Measurements from ENCODE around the gene SBK2.

- TF ChIP-seq CTCF (IDR thresholded peaks at IDR 0.05) (no peak), ETV6 (CRISPR knock-in tag; IDR thresholded peaks at IDR 0.05) (no peak), MYBL2 (CRISPR knock-in tag; IDR thresholded peaks at IDR 0.05) (no peak), TEAD4 (CRISPR knock-in tag; IDR thresholded peaks at IDR 0.05) (no peak)
Observed at GRCh38 chr19:55486971-55487923, 49.7 kb downstream of the SBK2 start.
